Ovary (tissue), 9 donors: ENCODE measurements around the gene DECR2. TPM values are rescaled to one million over a fixed set of nuclear protein-coding genes. Genes with fewer than 3 reads are reported as not detected.

Source experiments
- DNase-seq, 5 donors: peaks; one replicate each; pipeline ENCODE4 v3.0.0-alpha.2; 2019 to 2020
- H3K27ac ChIP-seq, 2 donors: fragments of 200-600 bp; one replicate each; pipeline versions ENCODE4 v1.5.1 to v1.8.0; 2019 to 2022
- H3K27me3 ChIP-seq: fragments of 200-600 bp; one replicate; pipeline ENCODE4 v1.8.0; 2022
- H3K36me3 ChIP-seq: fragments of 200-600 bp; sonication (generic); one replicate; pipeline ENCODE4 v1.5.1; 2019
- H3K4me1 ChIP-seq: one replicate; pipeline ENCODE4 v1.8.1; 2013; ENCODE audit warnings: mild to moderate bottlenecking, moderate library complexity; ENCODE audit not compliant: insufficient read depth
- H3K4me3 ChIP-seq: fragments of 200-600 bp; sonication (generic); one replicate; pipeline ENCODE4 v1.5.1; 2017
- H3K9me3 ChIP-seq, 2 donors: fragments of 200-600 bp in 1 of 2; sonication (generic) in 1 of 2; one replicate each; pipeline versions ENCODE4 v1.5.1 to v1.8.1; 2013 to 2019; ENCODE audit warnings: mild to moderate bottlenecking in 1 of 2, moderate library complexity in 1 of 2
- EP300 ChIP-seq: sonication (generic); formaldehyde crosslinking; IDR thresholded peaks from one replicate; pipeline ENCODE4 v1.6.1; 2017; ENCODE audit warnings: antibody characterized with exemption
- POLR2A ChIP-seq: fragments of 450-650 bp; IDR thresholded peaks from one replicate; pipeline ENCODE4 v1.6.1; 2017; ENCODE audit warnings: antibody characterized with exemption, mild to moderate bottlenecking, moderate library complexity
- WGBS, 3 donors: extraction: QIAGEN DNeasy Blood & Tissue Kit in 1 of 3; methylation state at CpG; one replicate each; pipeline versions ENCODE4 v1.1.5 to v1.1.7; 2013 to 2017; 5-methylcytosine and 5-hydroxymethylcytosine counted together
- intact Hi-C, 4 donors: fragments of 100-400 bp; cut with DNase I; formaldehyde crosslinking; loops; one replicate each; pipeline versions ENCODE4 v1.11.0 to v1.15.1; 2022 to 2023
- polyA plus RNA-seq, 2 donors: library from polyadenylated mRNA; stranded (reverse); fragments of 200-250 nt in 1 of 2; fragments of 350-450 nt in 1 of 2; fragmentation: Illumina TruSeq in 1 of 2; extraction: RNeasy Lipid Tissue Mini Kit (QIAGEN cat#74804) in 1 of 2; gene quantifications; one replicate each; pipeline ENCODE4 v1.2.3, GENCODE V29; 2013 to 2014
- total RNA-seq, 7 donors: library from RNA; depleted of rRNA in 2 of 7; stranded (reverse); fragments of >200 nt in 2 of 7; fragmentation: NEBNext Ultra II Directional in 3 of 7; extraction: Animal tissue kit (Norgen Biotek cat#: 25700) in 3 of 7; gene quantifications; one replicate each; pipeline versions ENCODE4 v1.1.0 to v1.2.4, GENCODE V29; 2016 to 2023
- TF ChIP-seq, protein P1 (sequence below), 3 donors: fragments of 450-650 bp in 2 of 3; fragments of 200-600 bp in 1 of 3; IDR thresholded peaks; one replicate each; pipeline versions ENCODE4 v1.5.1 to v1.8.0; 2016 to 2022; ENCODE audit warnings: antibody characterized with exemption in 3 of 3, mild to moderate bottlenecking in 1 of 3
- donor health status: DM: no; HTN: no; CAD: no; lungs with moderate emphysema.
- donor health status: DM: no; HTN: no; CAD: no.
- donor health status: Bipolar disorder and iron deficiency.
- donor health status: DM: yes; HTN: yes; CAD: no.
- donor health status: DM: no; HTN: no; CAD: no.
- donor health status: DM: yes; HTN: yes; CAD: no.

Gene DECR2
- total and polyA plus RNA-seq, 9 donors, result 2.1 to 23.7 (median 14.8) TPM

DNA sequence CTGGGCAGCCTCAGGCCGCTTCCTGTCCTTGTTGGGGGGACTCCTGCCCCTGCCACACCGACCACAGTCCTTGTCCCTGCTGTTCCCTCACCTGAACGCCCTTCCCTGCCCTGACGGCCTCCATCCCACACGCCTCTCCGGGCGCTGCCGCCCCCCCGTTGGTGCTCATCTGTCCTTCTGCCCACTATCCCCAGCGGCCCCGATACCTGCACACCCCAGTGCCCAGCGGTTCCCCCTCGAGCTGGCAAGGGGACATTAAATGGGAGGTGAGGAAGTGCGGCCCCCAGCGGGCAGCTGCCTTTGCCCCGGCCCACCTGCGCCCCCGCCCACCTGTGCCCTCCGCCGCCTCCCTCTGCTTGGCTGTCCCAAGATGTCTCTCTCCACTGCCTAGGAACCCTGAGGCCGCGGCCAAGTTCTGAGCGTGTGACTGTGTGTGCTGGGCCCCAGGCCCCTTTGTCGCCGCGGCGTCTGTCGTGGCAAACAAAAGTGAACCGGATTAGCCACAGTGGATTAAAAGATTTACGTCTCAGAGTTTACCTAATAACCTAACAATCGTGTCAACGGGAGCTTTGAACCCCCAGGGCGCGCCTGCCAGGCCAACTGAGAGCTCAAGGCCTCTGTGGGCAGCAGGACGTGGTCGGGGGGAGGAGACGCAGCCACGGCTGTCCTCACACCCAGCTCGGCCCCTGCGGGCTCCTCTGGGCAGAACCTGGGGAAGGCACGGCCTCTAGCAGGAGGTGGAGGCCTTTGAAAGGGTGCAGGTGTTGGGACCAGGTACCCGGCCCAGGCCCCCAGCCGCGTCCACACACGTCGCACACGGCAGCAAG lies 41.6 kb upstream of the DECR2 start:
- no peak for DNase-seq
- TF ChIP-seq POLR2A (no peak), EP300 (no peak)
- TF ChIP-seq, protein P1, sequence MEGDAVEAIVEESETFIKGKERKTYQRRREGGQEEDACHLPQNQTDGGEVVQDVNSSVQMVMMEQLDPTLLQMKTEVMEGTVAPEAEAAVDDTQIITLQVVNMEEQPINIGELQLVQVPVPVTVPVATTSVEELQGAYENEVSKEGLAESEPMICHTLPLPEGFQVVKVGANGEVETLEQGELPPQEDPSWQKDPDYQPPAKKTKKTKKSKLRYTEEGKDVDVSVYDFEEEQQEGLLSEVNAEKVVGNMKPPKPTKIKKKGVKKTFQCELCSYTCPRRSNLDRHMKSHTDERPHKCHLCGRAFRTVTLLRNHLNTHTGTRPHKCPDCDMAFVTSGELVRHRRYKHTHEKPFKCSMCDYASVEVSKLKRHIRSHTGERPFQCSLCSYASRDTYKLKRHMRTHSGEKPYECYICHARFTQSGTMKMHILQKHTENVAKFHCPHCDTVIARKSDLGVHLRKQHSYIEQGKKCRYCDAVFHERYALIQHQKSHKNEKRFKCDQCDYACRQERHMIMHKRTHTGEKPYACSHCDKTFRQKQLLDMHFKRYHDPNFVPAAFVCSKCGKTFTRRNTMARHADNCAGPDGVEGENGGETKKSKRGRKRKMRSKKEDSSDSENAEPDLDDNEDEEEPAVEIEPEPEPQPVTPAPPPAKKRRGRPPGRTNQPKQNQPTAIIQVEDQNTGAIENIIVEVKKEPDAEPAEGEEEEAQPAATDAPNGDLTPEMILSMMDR (IDR thresholded peaks at IDR 0.05), result no peak
- Histone ChIP-seq H3K27me3 (no peaks in the 10 kb centered on the region), H3K4me3 (no peak overlapping the region), H3K9me3 (no peaks in the 10 kb centered on the region), H3K27ac (no peak overlapping the region), H3K4me1 (no peaks in the 10 kb centered on the region), H3K36me3 (no peaks in the 10 kb centered on the region)
- intact Hi-C loops, result loop anchor here in 2 of 4 donors (5.0 to 10.0 kb wide), 2 partner anchors 125 to 253 kb away; partner anchors contain the start of gene FAM234A (in 1 of the 2)
- WGBS, 3 donors, result 88 to 90% (median 90%) methylated on average over 47 of the region's 47 CpGs

DNA sequence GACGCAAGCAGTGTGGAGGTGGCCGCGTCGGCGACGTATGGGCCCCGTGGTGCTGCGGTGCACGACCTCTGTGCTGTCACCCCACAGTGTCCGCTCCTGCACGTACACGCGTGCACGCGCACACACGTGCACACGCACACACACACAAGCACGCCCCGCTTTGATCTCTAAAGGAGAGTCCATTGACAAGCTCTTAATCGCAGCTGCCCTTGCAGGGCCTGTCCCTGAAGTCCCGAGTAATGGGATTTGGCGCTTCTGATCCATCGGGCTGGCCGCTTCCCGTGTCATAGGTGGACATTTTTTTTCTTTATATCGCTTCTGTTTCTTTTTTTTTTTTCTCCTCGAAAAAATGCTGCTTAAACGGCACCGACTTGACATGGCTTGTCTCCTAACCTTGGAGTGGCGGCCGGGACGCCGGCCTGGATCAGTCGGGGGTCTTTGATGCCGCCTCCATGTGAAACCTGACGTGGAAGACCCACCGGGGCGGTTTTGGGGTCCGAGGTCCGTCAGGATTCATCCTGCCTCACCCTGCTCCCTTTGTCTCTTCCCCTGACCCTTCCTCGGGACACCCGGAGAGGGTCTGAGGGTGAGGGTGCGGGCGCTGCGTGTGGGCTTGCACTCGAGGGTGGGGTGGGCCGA lies 40.9 kb upstream of the DECR2 start:
- Histone ChIP-seq H3K4me3 (no peak overlapping the region), H3K4me1 (no peaks in the 10 kb centered on the region), H3K36me3 (no peaks in the 10 kb centered on the region), H3K9me3 (no peaks in the 10 kb centered on the region), H3K27ac (no peak overlapping the region), H3K27me3 (no peaks in the 10 kb centered on the region)
- 91 to 93% (median 91%) methylated on average over 47 of the region's 47 CpGs for WGBS, 3 donors
- TF ChIP-seq POLR2A (no peak), EP300 (no peak)
- TF ChIP-seq, protein P1 (IDR thresholded peaks at IDR 0.05), result no peak
- no peak for DNase-seq
- intact Hi-C loops, result loop anchor here in 1 of 4 donors (5.0 kb wide), 1 partner anchor 254 kb away; no protein-coding TSS in a partner anchor

DNA sequence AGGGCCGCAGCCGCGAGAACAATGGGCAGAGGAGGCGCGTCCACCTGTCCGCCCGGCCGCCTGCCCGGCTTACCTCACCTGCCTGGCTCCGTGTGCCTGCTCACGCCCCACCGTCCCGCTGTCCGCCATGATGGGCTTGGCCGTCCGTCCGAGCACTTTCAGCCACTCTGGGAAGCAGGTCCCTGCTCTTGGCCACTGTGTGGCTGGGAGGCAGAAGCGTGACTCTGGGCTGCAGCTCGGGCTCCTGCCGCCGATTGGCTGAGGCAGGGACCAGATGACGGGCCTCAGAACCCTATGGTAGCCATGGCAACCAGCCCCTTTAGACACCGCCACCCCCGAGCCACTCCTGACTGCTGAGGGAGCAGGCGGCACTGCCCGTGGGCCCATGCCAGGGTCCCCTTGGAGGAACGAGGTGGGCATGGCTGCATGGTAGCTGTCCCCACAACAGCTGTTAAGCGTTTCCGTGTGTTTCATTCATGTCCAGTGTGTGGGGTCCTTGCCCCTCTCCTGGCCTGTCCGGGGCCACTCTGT lies 40.3 kb upstream of the DECR2 start:
- 77 to 83% (median 80%) methylated on average over 27 to 30 of the region's 30 CpGs for WGBS, 3 donors
- intact Hi-C loops, result loop anchor here in 1 of 4 donors (5.0 kb wide), 1 partner anchor 254 kb away; no protein-coding TSS in a partner anchor

More for the DNA sequence above, 40.3 kb upstream of the DECR2 start:
- Histone ChIP-seq H3K4me1 (no peaks in the 10 kb centered on the region), H3K36me3 (no peaks in the 10 kb centered on the region), H3K27ac (no peak overlapping the region), H3K4me3 (no peak overlapping the region), H3K9me3 (no peaks in the 10 kb centered on the region), H3K27me3 (no peaks in the 10 kb centered on the region)
- TF ChIP-seq POLR2A (no peak), EP300 (no peak)
- TF ChIP-seq, protein P1 (IDR thresholded peaks at IDR 0.05), result no peak
- DNase-seq, result no peak
